Fibroblast of skin of left biceps (primary cell): ENCODE results near the gene EFNA4.

Experiments used
- DNase-seq, 2 experiments: peaks; one replicate each; pipeline ENCODE4 v3.0.0-alpha.2; 2013; ENCODE audit warnings: low read depth in 2 of 2

EFNA4 gene

DNA sequence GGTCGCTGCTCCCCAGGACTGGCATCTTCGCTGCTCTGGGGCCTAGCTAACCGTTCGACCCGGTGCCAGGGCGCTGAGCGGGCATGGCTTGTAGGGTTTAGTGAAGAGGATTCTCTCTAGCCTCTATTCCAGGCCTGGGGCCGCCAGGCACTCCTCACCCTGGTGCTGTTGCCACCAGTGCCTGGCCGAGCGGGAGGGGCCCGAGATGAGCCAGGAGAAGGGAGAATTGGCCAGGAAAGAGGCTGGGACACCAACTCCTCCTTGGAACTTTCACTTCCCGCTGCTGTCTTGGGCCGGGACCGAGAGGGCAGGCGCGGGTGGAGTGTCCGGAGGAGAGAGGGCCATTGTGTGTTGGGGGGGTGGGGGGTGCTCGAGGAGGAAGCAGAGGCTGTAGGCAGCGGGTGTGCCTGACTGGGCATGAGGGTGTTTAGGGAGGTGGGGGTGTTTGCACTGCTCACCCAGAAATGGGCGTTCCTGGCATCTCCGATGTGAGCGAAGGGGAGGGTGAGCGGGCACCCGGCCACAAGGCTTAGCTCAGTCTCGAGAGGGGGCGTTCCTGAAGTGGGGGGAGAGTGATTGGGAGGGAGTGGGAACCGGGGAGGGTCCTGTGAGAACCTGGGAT, 11.7 kb upstream of the EFNA4 start:
- no peak for DNase-seq

DNA sequence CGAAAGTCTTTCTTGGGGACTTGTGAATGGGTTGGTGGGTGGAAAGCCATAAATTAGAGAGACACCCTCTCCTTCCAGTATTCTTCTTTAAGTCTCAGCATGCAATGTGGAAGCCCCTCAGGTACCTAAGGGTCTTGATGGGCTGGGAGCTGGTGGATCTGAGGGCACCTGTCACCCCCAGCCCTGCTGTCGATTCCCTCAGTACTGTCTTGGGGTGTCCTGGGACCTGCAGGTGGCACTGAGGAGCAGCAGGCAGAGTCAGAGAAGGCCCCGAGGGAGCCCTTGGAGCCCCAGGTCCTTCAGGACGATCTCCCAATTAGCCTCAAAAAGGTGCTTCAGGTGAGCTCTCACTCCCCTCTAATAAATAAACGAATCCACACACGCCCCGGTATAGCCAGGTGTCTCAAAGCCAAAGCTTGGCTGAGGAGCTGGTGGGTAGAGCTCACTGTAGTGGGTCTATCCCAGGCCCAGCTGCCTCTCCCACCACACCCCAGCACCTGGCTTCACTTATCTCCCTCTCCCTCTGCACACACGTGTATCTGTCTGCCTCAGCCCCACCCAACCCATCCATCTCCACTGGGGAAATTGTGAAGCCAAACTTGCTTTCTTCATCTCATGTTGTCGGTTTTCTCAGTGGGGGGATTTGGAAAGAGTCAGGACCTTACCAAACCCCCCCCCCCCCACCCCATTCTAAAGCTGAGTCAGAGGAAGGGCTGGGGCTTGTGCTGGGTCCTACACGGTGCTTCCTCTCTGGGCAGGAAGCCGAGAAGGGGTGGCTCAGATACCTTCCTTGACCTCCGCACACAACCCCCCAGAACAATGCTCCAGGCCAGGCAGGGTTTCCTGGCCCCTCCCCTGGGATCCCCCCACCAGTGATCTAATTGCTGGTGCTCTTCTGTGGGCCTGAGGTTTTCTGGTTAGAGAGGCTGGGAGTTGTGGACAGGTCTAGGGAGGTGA, 10.8 kb upstream of the EFNA4 start:
- no peak for DNase-seq

DNA sequence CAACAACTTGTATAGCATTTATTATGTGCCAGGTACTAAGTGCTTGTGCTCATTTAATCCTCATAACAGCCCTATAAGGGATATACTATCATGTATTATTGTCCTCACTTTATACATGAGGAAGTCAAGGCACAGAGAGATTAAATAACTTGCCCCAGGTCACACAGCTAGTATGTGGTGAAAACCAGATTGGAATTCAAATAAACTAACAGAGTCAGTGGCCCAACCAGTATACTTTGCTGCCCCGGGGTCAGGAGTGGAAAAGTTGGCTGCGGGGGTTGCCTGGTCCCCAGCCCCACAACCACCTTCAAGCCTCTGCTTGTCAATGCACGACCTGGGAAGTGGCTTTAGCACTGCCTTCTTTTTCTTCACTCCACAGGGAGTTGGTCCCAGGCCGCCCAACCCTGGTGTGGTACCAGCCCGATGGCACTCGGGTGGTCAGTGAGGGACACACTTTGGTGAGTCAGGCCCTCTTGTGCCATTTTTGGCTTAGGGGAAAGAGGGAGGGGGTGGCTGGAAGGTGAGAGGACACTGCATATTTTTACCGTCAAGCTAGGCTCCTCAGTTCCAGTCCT, 9.9 kb upstream of the EFNA4 start:
- DNase-seq, result no peak

DNA sequence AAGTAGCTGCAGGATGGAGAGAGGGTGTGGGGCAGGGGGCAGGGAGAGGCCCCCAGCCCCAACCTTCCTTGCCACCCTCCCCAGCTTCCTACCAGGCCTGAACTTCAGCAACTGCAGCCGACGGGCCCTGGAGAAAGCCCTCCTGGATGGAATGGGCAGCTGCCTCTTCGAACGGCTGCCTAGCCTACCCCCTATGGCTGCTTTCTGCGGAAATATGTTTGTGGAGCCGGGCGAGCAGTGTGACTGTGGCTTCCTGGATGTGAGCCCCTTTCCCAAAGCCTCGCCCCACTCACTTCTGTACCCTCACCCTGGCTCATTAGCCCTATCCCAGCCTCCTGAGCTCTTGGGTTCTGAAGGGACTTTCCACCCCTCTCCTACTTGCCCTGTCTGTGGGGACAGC, 6.4 kb upstream of the EFNA4 start:
- DNase-seq, result no peak

DNA sequence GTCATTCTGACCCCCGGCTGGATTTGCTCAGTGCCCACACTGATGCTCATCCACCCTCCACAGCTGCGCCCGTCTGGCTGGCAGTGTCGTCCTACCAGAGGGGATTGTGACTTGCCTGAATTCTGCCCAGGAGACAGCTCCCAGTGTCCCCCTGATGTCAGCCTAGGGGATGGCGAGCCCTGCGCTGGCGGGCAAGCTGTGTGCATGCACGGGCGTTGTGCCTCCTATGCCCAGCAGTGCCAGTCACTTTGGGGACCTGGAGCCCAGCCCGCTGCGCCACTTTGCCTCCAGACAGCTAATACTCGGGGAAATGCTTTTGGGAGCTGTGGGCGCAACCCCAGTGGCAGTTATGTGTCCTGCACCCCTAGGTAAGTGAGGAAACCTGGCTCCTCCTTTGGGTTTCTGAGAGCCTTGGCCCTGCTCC, 5.7 kb upstream of the EFNA4 start:
- DNase-seq, result no peak

DNA sequence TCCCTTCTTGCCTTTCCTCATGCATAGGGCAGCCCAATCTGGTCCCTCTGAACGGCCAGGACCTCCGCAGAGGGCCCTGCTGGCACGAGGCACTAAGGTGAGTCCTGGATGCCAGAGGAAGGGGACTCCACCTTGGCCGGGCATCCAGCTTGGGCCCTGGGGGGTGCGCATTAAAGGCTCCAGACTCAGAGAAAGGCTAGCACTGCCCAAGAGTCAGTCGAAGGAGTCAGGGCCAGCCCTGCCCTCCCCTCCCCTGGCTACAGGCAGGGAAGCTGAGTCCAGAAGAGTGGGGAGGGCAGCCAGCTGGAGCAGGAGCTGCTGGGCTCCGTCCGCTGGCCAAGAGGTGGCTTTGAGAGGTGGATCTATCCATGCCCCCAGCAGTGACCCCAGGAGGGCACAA, 2.8 kb upstream of the EFNA4 start:
- DNase-seq, result no peak

DNA sequence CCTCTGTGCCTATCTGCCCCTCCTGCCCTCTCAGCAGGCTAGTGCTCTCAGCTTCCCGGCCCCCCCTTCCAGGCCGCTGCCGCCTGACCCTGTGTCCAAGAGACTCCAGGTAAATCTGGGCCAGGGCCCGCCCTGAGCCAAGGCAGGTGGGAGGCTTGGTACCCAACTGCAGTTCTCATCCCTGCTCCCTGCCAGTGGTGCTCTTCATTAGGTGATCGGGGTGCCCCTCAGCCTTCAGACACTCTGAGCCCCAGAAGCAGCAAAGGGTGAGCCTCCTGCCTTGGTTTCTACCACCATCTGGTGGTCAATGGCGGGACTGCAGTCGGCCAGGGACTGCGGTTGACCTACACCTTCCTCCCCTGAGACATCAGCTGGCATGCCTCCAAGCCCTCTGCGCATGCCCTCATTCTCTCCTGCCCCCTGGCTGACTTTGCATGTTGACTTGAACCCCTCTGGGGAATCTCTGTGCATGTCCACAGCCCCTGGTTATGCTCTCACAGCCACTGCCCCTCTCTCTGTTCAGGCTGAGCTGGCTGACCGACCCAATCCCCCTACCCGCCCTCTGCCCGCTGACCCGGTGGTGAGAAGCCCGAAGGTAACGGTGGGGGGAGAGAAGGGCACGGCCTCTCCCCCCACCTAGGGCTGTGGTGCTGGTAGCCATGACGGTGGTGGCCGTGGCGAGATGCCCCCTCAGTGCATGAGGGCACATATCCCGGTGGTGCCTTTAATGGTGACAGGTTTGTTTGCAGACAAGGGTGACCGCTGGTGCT, 2.0 kb upstream of the EFNA4 start:
- peak in 1 of 2 experiments; percentile 45 for DNase-seq

DNA sequence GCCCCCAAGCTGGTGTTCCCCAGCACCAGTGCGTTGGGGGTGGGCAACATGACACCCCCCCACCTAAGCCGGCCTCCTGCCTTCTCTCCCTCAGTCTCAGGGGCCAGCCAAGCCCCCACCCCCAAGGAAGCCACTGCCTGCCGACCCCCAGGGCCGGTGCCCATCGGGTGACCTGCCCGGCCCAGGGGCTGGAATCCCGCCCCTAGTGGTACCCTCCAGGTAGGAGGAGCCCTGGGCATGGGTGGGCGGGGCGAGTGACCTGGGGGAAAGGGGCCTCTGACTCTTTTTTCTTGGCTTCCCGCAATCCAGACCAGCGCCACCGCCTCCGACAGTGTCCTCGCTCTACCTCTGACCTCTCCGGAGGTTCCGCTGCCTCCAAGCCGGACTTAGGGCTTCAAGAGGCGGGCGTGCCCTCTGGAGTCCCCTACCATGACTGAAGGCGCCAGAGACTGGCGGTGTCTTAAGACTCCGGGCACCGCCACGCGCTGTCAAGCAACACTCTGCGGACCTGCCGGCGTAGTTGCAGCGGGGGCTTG, 1.3 kb upstream of the EFNA4 start:
- no peak for DNase-seq

DNA sequence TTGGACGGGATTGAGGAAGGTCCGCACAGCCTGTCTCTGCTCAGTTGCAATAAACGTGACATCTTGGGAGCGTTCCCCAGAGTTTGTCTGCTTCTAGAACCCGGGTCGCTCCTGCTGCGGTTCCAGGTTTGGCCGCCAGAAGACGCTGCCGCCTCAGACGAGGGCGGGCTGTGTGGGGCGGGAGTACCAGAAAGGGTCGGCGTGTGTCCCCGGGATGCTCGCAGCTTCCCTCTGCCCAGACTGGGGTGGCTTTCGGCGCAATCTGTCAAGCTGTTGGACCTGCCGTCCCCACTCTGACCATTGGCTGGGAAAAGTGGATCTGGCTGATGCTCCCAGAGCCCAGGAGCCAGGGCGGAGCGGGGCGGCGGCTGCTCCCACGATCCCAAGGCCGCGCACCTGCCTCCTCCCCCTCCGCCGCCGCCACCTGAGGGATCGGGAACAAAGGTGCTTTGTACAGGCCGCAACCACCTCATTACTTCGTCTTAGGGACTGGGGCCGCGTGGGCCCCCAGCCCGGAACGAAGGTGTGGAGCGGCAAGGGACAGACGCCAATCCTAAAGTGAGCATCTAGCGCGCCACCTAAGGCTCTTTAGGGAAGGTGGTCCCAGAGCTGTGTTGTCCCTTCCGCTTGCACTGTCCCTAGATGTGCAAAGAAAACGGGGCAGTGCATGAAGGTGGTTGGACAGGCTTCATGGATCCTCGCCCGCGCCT, 683 bp upstream of the EFNA4 start:
- DNase-seq, result no peak

DNA sequence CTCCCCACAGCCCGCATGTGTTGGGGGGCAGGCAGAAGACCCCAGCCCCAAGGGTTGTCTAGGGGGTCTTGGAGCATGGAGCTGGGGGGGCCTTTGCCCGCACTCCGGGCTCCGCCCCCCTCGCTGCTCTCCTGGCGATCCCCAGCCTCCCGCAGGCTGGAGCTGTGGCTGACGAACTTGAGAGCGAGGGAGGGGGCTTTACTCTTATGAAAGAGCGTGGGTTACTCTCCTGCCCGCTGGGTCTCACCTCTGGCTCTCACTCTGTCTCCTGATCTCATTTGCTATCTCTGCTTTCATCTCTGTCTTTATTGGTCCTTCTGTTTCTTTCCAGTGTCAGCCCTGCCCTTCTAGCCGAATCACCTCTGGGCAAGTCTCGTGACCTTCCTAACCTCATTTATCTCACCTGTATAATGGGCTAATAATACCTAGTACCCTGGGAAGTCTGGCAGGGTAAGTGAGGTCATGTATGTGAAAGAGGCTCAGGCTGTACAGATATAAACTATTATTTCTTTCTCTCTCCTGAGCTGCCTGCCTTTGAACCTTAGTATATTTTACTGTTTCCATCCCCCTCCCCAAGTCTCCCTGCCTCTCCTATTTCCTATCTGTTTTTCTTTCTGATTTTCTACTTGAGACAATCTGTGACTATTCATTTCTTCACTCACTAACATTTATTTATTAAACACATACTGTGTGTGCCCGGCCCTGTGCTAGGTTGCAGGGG, 731 bp downstream of the EFNA4 start:
- DNase-seq, result no peak

DNA sequence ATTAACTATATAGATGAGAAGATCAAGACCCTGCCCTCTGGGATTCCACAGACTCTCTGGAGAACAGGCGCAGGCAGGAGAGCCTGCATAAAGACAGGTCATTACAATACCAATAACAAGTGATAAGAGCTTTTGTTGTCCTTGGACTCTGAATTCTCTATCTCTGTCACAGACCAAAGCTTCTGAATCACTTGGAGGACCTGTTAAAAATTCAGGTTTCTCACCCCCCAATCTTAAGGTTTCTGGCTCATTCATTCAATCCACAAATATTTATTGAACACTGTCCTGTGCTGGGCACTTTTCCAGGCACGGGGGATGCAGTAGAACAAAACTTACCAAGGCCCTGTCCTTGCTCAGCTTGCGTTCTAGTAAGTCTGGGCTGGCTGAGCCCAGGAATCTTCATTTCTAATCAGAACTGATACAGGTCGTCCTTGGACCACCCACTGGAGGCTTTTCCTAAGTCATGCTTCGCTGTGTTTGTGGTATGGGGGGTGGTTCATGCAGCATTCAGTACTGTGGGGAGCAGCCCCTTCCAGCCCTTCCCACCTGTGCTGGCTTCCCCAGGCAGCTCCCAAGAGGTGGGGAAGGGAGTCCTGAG, 1.4 kb downstream of the EFNA4 start:
- DNase-seq, result no peak

DNA sequence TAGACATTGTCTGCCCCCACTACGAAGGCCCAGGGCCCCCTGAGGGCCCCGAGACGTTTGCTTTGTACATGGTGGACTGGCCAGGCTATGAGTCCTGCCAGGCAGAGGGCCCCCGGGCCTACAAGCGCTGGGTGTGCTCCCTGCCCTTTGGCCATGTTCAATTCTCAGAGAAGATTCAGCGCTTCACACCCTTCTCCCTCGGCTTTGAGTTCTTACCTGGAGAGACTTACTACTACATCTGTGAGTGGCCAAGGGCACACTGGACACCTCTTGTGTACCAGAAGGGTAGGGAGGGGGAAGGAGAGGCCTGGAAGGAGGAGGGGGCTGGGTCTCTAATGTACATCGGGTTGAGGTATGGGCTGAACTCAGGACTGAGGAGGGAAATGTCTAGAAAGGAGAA, 3.2 kb downstream of the EFNA4 start:
- no peak for DNase-seq

DNA sequence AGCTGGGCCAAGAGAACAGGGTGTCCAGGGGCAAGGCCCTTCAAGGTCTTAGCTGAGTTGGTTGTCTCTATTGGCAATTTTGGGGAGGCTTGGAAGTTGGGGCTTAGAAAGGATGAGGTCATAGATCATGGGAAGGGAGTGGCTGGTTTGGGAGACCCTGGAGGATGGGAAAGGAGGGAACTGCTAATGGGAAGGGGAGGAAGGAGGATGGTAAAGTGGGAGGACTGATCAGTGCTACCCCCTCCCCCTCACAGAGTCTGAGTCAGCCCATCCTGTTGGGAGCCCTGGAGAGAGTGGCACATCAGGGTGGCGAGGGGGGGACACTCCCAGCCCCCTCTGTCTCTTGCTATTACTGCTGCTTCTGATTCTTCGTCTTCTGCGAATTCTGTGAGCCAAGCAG, 5.1 kb downstream of the EFNA4 start:
- no peak for DNase-seq

DNA sequence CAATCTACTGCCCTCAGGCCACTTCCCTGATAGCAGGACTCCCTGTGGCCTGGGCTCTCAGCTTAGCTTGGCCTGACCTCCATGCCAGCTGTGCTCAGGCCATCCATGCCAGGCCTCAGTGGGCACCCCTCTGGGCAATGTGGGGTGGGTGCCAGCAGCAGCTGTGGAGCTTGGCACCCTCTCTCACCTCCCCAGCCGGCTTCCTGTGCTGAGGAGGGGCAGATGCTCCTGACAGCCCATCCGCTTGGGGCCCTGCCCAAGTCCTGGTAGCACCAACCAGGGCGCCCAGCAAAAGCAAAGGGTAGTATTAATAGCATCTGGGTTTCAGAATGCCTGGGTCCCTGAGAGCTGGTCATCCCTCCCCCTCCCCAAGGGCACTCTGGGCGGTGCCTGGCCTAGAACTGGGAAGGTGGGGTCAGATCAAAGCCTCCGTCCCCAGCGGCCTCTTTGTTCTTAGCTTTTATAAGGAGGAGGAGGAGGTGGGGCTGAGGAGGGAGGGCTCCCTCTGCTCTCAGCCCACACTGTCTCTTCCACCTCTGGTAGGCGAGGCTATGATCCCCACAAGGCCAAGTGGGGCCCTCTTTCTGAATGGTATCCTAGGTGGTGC, 6.1 kb downstream of the EFNA4 start:
- no peak for DNase-seq

DNA sequence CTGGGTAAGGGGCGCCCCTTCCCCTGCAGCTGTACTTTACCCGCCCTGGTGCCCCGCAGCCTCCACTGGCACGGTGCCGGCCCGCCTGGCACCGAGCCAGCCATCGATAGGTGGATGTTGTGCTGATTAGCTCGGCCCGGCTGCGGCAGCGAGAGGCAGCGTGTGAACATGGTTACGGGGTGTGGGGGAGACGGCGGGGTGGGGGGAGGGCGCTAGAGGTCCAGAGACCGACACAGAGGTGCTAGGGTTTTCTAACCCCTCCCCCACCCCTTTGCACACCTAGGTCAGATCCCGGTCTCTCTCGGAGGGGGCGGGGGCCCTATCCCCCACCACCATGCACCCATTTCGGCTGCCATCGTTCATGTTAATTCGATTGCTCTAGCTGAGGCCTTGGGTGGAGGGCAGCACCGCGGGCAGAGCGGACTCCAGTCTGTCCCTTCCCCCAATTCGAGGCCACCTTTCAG, 6.7 kb downstream of the EFNA4 start:
- no peak for DNase-seq

DNA sequence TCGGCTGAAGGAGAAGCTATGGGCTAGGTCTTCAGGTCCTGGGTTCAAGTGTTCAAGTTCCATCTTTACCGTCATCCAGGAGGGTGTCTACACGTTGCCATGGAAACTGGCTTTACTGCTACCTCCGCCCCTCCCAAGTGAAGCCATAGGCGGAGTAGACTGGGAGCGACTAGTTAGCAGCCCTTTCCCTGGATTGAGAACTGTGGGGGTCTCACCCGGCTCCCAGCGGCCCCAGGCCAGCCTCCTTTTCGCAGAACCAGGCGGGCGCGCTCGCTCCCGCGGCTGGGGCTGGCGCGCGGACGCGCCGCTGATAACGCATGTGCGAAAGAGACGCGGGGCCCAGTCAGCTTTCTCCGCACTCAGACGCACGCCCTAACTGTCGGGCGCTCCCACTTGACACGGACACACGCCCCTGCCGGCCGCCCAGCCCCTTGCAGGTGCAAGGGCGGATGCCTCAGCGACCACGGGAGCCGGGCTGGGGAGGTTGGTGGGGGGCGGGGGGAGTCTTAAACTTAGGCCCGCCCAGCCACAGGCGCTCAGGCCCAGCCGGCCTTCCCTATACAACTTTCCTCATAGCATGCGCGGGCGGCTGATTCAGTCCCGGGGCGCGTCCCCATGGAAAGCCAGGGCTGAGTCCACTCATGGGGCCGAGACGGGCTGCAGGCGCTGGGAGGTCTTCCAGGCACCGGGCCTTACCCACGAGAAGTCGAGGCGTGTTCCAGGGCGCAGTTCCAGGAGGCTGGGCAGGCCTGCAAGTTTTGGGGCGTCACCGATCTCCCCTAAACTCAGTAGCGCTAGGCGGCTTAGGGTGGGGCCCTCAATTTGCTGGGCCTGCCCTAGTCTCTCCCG, 7.4 kb downstream of the EFNA4 start:
- DNase-seq, result no peak

DNA sequence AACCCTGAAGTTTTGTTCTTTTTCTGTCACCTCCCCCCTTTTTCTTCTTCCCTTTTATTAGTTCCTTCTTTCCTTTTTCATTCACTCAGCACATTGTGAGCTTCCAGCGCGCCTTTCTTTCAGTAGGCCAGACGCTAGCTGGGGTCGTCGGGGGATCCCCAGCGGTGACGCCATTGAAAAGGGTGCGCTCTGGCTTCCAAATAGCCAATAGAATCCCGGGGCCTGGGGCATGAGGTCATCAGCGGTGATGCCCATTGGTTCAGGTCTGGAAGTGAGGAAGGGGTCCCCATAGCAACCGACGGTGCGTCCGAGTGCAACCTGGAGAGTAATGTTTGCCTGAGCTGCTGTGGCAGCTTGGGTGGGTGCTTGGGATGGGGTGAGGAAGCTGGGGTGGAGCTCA, 8.2 kb downstream of the EFNA4 start:
- no peak for DNase-seq

DNA sequence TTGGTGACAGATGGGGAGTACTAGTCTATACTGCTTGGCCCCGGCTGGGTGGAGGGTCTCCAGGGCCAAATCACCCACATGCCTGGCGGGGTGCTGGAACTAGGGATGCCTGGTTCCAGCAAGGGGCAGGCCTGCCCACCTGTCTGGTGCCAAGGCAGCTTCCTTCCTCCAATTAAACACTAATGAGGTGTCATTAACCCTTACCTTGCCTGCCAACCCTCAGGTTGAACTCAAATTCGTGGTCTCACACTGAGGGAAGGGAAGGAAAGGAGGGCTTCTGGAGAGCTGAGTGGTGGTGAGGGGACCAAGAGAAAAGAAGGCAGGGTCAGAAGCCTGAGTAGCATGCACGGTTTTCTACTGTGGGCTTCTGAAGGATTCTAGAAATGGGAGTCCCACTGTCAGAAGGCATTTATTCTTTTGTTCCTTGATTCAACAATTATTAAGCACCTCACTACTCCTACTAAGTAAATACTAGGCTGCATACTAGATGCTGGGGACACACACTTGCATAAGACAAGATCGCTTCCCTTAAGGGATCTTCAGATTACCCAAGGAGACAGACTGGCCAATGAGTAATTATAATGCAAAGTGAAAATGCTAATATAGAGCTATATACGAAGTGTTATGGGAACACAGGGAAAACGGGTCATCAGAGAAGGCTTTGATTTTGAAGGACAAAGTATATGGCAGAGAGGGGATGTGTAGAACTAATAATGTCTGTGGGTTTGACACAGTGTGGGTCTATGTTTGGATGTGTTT, 9.2 kb downstream of the EFNA4 start:
- no peak for DNase-seq
